Activated naive CD4-positive, alpha-beta T cell treated with anti-CD3 and anti-CD28 coated beads, Interleukin-2, amount 10 ng/mL, durations not matched to agents 5 hours and 36 hours (primary cell): ENCODE data around the gene SH3PXD2A. TPM values are rescaled to one million over a fixed set of nuclear protein-coding genes. Genes with fewer than 3 reads are reported as not detected.

Experiments
- total RNA-seq, 2 experiments: library from RNA; stranded (reverse); gene quantifications; one replicate each; pipeline ENCODE4 v1.2.3, GENCODE V29; 2021

SH3PXD2A gene
- 10 to 100 TPM; 18.0 to 18.4 TPM for total RNA-seq

GRCh38 chr10:103855424-103855823, at the start of gene SH3PXD2A:
SH3PXD2A (minus strand) TSS chr10:103855576; CDS start chr10:103855266, 310 bp downstream.

Other genes with a start within 250 kb of the SH3PXD2A start
- gene STN1, start 62.6 kb upstream of the SH3PXD2A start, total RNA-seq, result 10 to 100 TPM; 48.4 to 50.6 TPM
- gene SLK, start 111.6 kb upstream of the SH3PXD2A start, total RNA-seq, result 10 to 100 TPM; 28.1 to 32.3 TPM
- not detected for gene COL17A1, start 230.3 kb upstream of the SH3PXD2A start, total RNA-seq